ENCODE measurements around the gene USP6NL.

DNA sequence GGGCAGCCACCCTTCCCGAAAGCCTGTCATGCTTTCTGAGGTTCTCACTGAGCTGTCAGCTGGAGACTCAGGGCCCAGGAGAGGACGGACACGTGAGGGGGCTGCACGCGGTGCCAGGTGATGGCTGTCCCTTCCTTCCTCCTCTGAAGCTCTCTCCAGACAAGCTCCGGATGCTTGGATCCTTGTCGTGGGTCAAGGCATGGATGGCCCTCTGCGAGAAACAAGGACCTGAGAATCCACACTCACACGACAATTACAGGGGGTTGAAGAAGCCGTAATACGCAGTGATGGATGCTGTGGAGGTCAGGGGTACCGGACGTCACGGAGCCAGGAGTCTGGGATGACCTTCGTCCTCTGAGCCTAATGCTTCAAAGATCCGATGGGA is 170.3 kb downstream of the USP6NL start:
- TF ChIP-seq POLR2AphosphoS5 (IDR thresholded peaks at IDR 0.05) (no peak), POLR2A (IDR thresholded peaks at IDR 0.05; ENCODE audit: low read depth) (no peak), EP300 (IDR thresholded peaks at IDR 0.05) (no peak)
- TF ChIP-seq, protein P1, sequence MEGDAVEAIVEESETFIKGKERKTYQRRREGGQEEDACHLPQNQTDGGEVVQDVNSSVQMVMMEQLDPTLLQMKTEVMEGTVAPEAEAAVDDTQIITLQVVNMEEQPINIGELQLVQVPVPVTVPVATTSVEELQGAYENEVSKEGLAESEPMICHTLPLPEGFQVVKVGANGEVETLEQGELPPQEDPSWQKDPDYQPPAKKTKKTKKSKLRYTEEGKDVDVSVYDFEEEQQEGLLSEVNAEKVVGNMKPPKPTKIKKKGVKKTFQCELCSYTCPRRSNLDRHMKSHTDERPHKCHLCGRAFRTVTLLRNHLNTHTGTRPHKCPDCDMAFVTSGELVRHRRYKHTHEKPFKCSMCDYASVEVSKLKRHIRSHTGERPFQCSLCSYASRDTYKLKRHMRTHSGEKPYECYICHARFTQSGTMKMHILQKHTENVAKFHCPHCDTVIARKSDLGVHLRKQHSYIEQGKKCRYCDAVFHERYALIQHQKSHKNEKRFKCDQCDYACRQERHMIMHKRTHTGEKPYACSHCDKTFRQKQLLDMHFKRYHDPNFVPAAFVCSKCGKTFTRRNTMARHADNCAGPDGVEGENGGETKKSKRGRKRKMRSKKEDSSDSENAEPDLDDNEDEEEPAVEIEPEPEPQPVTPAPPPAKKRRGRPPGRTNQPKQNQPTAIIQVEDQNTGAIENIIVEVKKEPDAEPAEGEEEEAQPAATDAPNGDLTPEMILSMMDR (IDR thresholded peaks at IDR 0.05) = no peak

All from esophagus muscularis mucosa (tissue), 4 donors.